AG04449 (cell line): ENCODE measurements around the gene LOXL3.

ENCODE experiments used
- CTCF ChIA-PET: fragments of 350-600 bp; formaldehyde crosslinking; extraction: SDS; loops from one replicate; lab custom pipeline; 2021; ENCODE audit warnings: antibody characterized with exemption; lab: Yijun Ruan, JAX
- POLR2A ChIA-PET: fragments of 400-600, 350-600 bp; formaldehyde crosslinking; extraction: SDS; loops from one replicate; lab custom pipeline; 2020; ENCODE audit warnings: antibody characterized with exemption, inconsistent platforms; lab: Yijun Ruan, JAX
- DNase-seq: peaks from one replicate; pipeline ENCODE4 v3.0.0-alpha.2; 2010; ENCODE audit warnings: low read depth, low spot score
- H3K4me3 ChIP-seq: 2 replicates; pipeline ENCODE4 v1.5.1; 2011; ENCODE audit warnings: low read depth, mild to moderate bottlenecking, control low read depth, low read length
- CTCF ChIP-seq: IDR thresholded peaks from one replicate; pipeline ENCODE4 v1.5.1; 2011; ENCODE audit warnings: mild to moderate bottlenecking, moderate library complexity, low read length, control low read depth, inconsistent platforms; ENCODE audit not compliant: insufficient read depth; ENCODE audit errors: missing control alignments

The LOXL3 gene

DNA sequence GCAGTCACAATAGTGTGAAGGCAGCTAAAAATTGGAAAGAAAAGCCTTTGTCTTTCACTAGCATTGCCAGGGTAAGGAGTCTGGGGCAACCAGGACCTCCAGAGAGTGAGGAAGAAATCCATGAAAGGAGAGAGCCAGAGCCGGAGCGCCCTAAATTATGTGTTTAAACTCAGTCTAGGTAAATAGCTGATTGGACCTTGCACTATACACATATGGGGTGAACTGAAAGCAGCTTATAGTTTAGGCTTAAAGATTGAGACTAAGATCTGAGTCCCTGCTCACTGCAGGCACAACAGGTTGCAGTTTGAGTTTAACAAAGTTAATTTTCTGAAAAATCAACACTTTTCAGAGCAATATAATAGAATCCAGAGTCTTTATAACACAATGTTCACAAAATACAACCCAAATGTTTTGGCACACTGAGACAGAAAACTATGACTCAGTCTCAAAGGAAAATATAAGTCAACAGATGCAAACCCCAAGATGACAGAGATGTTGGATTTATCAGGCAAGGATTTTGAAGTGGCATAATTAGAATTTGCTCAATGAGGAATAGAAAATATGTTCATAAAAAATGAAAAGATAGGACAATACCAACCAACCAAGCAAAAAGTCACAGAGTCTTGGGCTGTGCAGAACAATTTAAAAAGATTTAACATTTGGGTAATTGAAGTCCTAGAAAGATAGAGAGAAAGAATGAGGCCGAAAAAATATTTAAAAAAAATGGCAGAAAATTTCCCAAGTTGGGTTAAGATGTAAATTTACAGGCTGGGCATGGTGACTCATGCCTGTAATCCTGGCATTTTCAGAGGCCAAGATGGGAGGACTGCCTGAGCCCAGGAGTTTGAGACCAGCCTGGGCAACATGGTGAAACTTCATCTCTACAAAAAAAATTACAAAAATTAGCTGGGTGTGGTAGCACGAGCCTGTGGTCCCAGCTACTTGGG, 40.4 kb upstream of the LOXL3 start:
- H3K4me3 ChIP-seq, result no peak overlapping the region
- DNase-seq, result no peak
- CTCF ChIA-PET, result interaction anchor here (0.8 to 21.1 kb wide), 3 partner anchors 10 to 107 kb away, joined by 3 to 401 read pairs (median 10); partner anchors contain the start of genes CCDC142 and TTC31
- POLR2A ChIA-PET, result no interaction called here
- no peak for TF ChIP-seq CTCF

DNA sequence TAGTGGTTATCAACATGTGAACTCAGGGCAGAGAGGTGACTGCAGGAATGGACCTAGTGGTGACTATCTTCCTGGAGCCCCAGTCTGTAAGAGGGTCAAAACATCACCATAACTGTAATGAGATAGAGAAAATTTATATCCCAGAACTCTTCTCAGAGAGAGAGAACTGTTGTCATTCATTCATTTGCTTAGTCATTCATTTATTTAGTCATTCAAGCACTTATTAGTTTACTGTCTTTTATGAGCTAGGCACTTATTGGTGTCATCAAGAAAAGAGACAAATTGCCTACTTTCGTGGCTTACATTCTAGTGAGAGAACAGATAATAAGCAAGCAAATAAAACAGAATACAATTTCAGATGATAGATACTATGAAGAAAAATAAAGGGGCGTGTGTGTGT, 34.9 kb upstream of the LOXL3 start:
- no peak for TF ChIP-seq CTCF
- ChIA-PET POLR2A (interaction anchor here (0.7 to 1.4 kb wide), 3 partner anchors 53 to 59 kb away, joined by 3 to 6 read pairs (median 3); partner anchors contain the start of genes AUP1 and HTRA2), CTCF (interaction anchor here (0.8 to 21.1 kb wide), 30 partner anchors 11 to 764 kb away, joined by 3 to 401 read pairs (median 5); partner anchors contain the start of genes AUP1, CCDC142, HTRA2 and INO80B)
- no peak for DNase-seq
- H3K4me3 ChIP-seq, result no peak overlapping the region

DNA sequence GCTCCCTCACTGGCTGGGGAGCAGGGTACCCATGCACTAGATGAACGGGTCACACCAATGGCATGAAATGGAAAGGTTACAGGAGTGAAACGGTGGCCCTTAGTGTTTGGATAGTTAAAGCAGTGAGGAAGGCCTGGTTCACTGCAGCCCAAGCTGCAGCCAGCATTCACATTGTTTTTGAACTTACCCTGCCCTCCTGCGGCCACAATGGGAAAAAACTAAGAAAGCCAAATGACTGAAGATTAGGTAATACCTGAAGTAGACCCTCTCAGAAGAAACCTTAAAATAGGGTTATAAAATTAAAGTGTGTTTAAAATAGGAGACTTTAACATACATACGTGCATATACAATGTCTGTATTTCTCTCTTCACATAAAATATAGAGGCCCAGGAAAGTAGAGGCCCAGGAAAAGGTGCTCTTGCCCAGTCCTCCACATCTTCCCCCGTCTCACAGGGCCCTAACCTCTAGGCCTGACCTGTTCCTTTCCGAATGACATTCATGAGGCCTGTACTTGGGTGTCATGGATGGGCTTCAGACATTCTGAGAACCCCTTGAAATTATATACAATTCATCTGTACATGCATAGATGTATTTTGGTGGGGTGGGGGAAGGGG, 34.0 kb upstream of the LOXL3 start:
- DNase-seq, result no peak
- POLR2A ChIA-PET, result interaction anchor here (1.0 to 1.7 kb wide), 3 partner anchors 105 to 115 kb away, joined by 3 to 4 read pairs (median 3); partner anchors contain the start of genes CCDC142, MRPL53 and TTC31
- no peak overlapping the region for H3K4me3 ChIP-seq
- CTCF ChIA-PET, result interaction anchor here (0.7 to 21.1 kb wide), 29 partner anchors 12 to 338 kb away, joined by 3 to 401 read pairs (median 5); partner anchors contain the start of genes AUP1, CCDC142, HTRA2 and LBX2
- TF ChIP-seq CTCF, result peak; percentile 60

DNA sequence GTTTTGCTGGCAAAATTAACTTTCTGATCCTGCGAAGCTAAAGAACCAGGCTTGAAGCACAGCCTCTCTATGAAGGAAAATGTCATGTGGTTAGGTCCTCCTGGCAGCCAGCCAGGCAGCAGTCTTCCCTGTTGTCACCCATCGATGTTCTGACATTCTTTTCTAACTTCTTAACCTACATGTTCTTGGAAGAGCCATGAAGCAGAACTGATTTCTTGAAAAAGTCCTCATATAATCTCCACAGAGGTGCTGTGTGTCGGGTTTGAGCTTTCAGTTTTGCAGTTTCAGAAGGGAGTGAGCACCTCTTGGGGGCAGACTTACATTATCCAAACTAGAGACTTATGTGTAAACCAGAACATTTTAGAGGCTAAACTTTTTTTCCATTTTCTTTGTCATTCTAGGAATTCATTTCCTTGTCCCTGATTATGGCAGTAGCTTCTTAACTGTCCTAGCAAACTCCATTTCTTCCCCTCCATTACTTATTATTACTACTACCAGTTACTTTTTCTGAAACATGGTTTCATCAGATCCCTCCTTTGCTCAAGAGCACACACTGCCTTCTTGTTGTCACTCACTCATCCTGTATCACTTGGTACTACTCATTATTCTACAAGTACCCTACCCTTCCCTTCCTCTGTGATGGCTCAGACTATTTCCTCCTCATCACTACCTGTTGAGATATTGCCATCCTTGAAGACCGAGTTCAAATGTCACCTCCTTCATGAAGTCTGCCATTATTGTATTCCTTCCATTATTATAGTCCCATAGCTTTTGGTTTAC, 31.9 kb upstream of the LOXL3 start:
- TF ChIP-seq CTCF, result no peak
- POLR2A ChIA-PET, result interaction anchor here (0.9 to 1.4 kb wide), 5 partner anchors 9 to 113 kb away, joined by 3 to 6 read pairs (median 4); partner anchors contain the start of genes AUP1, CCDC142, HTRA2 and MRPL53
- no peak for DNase-seq
- H3K4me3 ChIP-seq, result no peak overlapping the region
- CTCF ChIA-PET, result interaction anchor here (0.9 to 21.1 kb wide), 18 partner anchors 8 to 336 kb away, joined by 3 to 401 read pairs (median 9); partner anchors contain the start of genes AUP1, CCDC142, DQX1 and HTRA2

DNA sequence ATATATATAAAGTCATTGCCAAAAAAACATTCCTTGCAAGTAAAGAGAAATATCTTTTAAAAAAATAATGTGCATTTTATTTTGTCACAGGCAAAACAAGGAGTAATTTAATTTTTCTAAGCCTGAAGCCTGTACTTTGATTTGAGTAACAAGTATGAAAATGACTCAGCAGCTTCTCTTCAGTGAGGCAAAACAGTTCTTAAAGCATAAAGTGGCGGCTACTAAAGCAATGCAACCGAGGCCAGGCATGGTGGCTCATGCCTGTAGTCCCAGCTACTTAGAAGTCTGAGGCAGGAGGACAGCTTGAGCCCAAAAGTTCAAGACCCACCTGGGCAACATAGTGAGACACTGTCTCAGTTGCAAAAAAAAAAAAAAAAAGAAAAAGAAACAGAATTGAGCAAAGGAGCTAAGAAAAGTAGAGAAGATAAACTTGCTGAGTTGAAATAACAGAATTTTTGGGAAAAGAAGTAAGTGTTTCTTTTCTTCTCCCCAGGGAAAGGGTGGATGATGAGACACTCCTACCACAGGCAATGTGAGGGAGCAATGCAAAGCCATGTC, 30.4 kb upstream of the LOXL3 start:
- POLR2A ChIA-PET, result interaction anchor here (0.6 to 2.3 kb wide), 9 partner anchors 17 to 1022 kb away, joined by 3 to 10 read pairs (median 4); partner anchors contain the start of genes AUP1, CCDC142, HTRA2 and PCGF1
- DNase-seq, result no peak
- CTCF ChIA-PET, result interaction anchor here (1.0 to 21.1 kb wide), 11 partner anchors 10 to 335 kb away, joined by 3 to 401 read pairs (median 43); partner anchors contain the start of genes AUP1, CCDC142, HTRA2 and LBX2

More for the DNA sequence above, 30.4 kb upstream of the LOXL3 start:
- no peak for TF ChIP-seq CTCF
- H3K4me3 ChIP-seq, result no peak overlapping the region
